ENCODE data around the gene GLB1L2.

GLB1L2 gene

GRCh38 chr11:134369656-134370525 lies 38.1 kb downstream of the GLB1L2 start:
- DNase-seq (ENCODE audit: low read depth): no peak

- DNase-seq (ENCODE audit: low read depth): no peak
Observed at GRCh38 chr11:134370526-134371435, 39.0 kb downstream of the GLB1L2 start.

- DNase-seq (ENCODE audit: low read depth): no peak
Observed at GRCh38 chr11:134371436-134372185, 39.8 kb downstream of the GLB1L2 start.

GRCh38 chr11:134372536-134372935 lies 40.7 kb downstream of the GLB1L2 start:
- no peak for DNase-seq (ENCODE audit: low read depth)

GRCh38 chr11:134372961-134373360 lies 41.2 kb downstream of the GLB1L2 start:
- DNase-seq (ENCODE audit: low read depth): no peak

- no peak for DNase-seq (ENCODE audit: low read depth)
Observed at GRCh38 chr11:134373591-134374052, 41.8 kb downstream of the GLB1L2 start.

GRCh38 chr11:134374171-134374570 lies 42.4 kb downstream of the GLB1L2 start:
- no peak for DNase-seq (ENCODE audit: low read depth)

- DNase-seq (ENCODE audit: low read depth): no peak
Observed at GRCh38 chr11:134374891-134375550, 43.2 kb downstream of the GLB1L2 start.

- no peak for DNase-seq (ENCODE audit: low read depth)
Observed at GRCh38 chr11:134376150-134376921, 44.5 kb downstream of the GLB1L2 start.

- DNase-seq (ENCODE audit: low read depth): no peak
Observed at GRCh38 chr11:134377876-134378275, 46.1 kb downstream of the GLB1L2 start.

- no peak for DNase-seq (ENCODE audit: low read depth)
Observed at GRCh38 chr11:134379241-134379640, 47.5 kb downstream of the GLB1L2 start.

GRCh38 chr11:134380229-134380628 lies 48.4 kb downstream of the GLB1L2 start:
- DNase-seq (ENCODE audit: low read depth): no peak

GRCh38 chr11:134380785-134381184 lies 49.0 kb downstream of the GLB1L2 start:
- DNase-seq (ENCODE audit: low read depth): no peak

- DNase-seq (ENCODE audit: low read depth): no peak
Observed at GRCh38 chr11:134382257-134382656, 50.5 kb downstream of the GLB1L2 start.

- no peak for DNase-seq (ENCODE audit: low read depth)
Observed at GRCh38 chr11:134382830-134383229, 51.0 kb downstream of the GLB1L2 start.

- no peak for DNase-seq (ENCODE audit: low read depth)
Observed at GRCh38 chr11:134383576-134384221, 51.9 kb downstream of the GLB1L2 start.

GRCh38 chr11:134384406-134384805 lies 52.6 kb downstream of the GLB1L2 start:
- no peak for DNase-seq (ENCODE audit: low read depth)

GRCh38 chr11:134385171-134385570 lies 53.4 kb downstream of the GLB1L2 start:
- DNase-seq (ENCODE audit: low read depth): no peak

- DNase-seq (ENCODE audit: low read depth): no peak
Observed at GRCh38 chr11:134385774-134386565, 54.2 kb downstream of the GLB1L2 start.
